DOHH2 (cell line): Measurements from ENCODE around the gene REXO2.

Experiments
- EZH2phosphoT487 ChIP-seq: fragments of 200-600 bp; sonication (generic); IDR thresholded peaks from 2 replicates; pipeline ENCODE4 v1.6.1; 2017; ENCODE audit warnings: borderline replicate concordance, mild to moderate bottlenecking, antibody characterized with exemption, low read length, moderate library complexity, mixed read lengths
- TF ChIP-seq, protein P1 (sequence below): fragments of 200-600 bp; sonication (generic); IDR thresholded peaks from one replicate; pipeline ENCODE4 v1.5.1; 2014; ENCODE audit warnings: antibody characterized with exemption, mild to moderate bottlenecking, low read depth, low read length; ENCODE audit not compliant: poor library complexity, severe bottlenecking

DNA sequence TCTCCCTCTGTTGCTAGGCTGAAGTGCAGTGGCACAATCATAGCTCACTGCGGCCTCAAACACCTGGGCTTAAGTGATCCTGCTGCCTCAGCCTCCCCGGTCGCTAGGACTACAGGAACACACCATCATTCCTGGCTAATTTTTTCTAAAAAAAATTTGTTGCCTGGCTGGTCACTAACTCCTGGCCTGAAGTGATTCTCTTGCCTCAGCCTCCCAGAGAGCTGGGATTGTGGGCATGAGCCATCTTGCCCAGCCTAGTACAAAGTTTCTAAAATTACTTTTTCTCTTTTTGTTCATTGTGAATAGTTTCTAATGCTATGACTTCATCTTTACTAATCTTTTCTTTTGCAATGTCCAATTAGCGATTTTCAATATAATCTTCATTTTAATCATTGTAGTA is 26.3 kb upstream of the REXO2 start:
- TF ChIP-seq, protein P1, sequence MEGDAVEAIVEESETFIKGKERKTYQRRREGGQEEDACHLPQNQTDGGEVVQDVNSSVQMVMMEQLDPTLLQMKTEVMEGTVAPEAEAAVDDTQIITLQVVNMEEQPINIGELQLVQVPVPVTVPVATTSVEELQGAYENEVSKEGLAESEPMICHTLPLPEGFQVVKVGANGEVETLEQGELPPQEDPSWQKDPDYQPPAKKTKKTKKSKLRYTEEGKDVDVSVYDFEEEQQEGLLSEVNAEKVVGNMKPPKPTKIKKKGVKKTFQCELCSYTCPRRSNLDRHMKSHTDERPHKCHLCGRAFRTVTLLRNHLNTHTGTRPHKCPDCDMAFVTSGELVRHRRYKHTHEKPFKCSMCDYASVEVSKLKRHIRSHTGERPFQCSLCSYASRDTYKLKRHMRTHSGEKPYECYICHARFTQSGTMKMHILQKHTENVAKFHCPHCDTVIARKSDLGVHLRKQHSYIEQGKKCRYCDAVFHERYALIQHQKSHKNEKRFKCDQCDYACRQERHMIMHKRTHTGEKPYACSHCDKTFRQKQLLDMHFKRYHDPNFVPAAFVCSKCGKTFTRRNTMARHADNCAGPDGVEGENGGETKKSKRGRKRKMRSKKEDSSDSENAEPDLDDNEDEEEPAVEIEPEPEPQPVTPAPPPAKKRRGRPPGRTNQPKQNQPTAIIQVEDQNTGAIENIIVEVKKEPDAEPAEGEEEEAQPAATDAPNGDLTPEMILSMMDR = no peak
- no peak for TF ChIP-seq EZH2phosphoT487
